ENCODE measurements around the gene LAP3. TPM values are rescaled to one million over a fixed set of nuclear protein-coding genes. Genes with fewer than 3 reads are reported as not detected.
"Not testable (repeated sequence)": the region's sequence is repeated elsewhere in the genome, so short reads cannot be mapped to it uniquely, and the experiment has no call there.

LAP3 gene
- total RNA-seq: 88.7 TPM

DNA sequence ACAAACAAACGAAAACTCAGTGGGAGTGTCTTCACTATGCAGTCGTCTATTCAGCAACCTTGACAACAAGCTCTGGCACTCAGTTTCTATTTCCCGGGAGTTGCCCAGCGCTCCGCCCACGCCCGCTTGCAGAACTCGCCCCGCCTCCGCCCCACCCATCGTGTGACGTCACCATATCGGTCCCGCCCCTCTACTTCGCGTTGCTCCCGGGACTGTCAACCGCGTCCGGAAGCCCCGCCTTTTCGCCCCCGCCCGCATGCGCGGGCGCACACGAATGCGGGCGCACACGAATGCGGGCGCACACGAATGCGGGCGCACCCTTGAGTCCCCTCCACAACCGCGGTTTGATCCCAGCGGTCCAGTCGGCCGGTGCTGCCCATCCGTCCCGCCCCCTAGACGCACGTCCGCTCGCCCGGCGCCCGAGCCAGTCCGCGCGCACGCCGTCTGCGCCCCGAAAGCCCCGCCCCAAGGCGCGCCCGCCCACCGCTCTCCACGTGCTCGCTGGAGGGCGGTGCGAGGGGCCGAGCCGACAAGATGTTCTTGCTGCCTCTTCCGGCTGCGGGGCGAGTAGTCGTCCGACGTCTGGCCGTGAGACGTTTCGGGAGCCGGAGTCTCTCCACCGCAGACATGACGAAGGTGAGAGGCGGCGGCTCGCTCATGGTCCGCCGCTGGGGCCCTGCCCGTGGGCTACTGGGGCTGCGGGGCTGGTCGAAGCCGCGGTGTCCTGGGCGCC is at the start of gene LAP3:
LAP3 (plus strand) TSS at position 267 of the 733 bp plus-strand sequence; CDS start at position 535, 268 bp downstream.
- Histone ChIP-seq H3K4me3 (ENCODE audit: low read length) (peak within 1 kb of the TSS; percentile 93), H3K9me3 (ENCODE audit: low read depth, low read length) (no peaks in the 10 kb centered on the region), H3K27me3 (ENCODE audit: insufficient read depth, low read length) (no peaks in the 10 kb centered on the region), H3K4me1 (ENCODE audit: insufficient read depth, low read length) (peaks cover 44% of the 10 kb centered on the region)

GRCh38 chr4:17528551-17529165 is 48.3 kb upstream of the LAP3 start:
- H3K4me1 ChIP-seq (ENCODE audit: insufficient read depth, low read length): no peaks in the 10 kb centered on the region
- no peaks in the 10 kb centered on the region for H3K9me3 ChIP-seq (ENCODE audit: low read depth, low read length)
- H3K4me3 ChIP-seq (ENCODE audit: low read length): no peak overlapping the region
- H3K27me3 ChIP-seq (ENCODE audit: insufficient read depth, low read length): no peaks in the 10 kb centered on the region

DNA sequence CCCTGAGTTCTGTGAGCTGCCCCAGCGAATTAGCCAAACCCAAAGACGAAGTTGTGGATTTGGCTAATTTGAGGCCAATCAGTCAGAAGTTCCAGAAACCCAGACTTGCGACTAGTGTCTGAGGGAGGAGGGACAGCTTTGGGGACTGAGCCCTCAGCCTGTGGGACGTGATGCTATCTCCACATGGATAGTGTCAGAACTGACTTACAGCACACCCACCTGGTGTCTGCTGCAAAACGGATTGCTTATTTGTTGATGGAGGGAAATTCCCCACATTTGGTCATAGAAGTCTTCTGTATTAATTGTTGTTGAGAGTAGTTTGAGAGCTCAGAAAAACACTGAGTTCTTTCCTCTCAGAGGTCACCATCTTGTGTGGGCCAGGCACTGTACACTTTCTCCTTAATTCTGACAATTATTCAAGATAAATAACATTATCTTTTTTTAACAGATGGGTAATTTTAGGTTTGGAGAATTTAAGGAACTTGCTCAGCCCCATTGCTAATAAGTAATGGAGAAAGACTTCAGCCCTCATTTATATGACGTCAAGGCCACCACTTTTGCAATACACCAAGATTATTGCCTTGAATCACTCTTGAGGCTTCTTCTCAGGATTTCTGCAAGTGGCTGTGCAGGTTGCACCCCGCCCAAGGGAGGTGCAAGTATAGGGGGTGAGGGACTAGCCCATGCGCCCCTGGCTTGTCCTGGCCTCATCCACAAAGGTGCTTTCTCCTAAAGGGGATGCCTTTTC is 45.3 kb upstream of the LAP3 start:
- Histone ChIP-seq H3K27me3 (ENCODE audit: insufficient read depth, low read length) (no peaks in the 10 kb centered on the region), H3K4me3 (ENCODE audit: low read length) (no peak overlapping the region), H3K9me3 (ENCODE audit: low read depth, low read length) (no peaks in the 10 kb centered on the region), H3K4me1 (ENCODE audit: insufficient read depth, low read length) (no peaks in the 10 kb centered on the region)

DNA sequence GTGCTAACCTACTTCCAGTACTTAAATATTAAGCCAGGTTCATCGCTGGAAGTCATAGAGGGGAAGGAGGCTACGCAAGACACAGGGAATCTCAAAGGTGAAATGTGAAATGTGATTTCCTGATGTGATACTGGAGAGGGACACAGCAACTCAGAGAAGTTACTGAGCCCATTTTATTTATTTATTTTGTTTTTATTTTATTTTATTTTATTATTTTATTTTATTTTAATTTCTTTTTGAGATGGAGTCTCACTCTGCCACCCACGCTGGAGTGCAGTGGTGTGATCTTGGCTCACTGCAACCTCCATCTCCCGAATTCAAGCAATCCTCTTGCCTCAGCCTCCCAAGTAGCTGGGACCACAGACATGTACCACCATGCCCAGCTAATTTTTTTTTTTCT is 42.3 kb upstream of the LAP3 start:
- Histone ChIP-seq H3K27me3 (ENCODE audit: insufficient read depth, low read length) (no peaks in the 10 kb centered on the region), H3K4me3 (ENCODE audit: low read length) (no peak overlapping the region), H3K4me1 (ENCODE audit: insufficient read depth, low read length) (no peaks in the 10 kb centered on the region), H3K9me3 (ENCODE audit: low read depth, low read length) (no peaks in the 10 kb centered on the region)

- Histone ChIP-seq H3K9me3 (ENCODE audit: low read depth, low read length) (no peaks in the 10 kb centered on the region), H3K27me3 (ENCODE audit: insufficient read depth, low read length) (no peaks in the 10 kb centered on the region), H3K4me3 (ENCODE audit: low read length) (no peak overlapping the region), H3K4me1 (ENCODE audit: insufficient read depth, low read length) (no peaks in the 10 kb centered on the region)
Observed at GRCh38 chr4:17535242-17535641, 41.8 kb upstream of the LAP3 start.

- no peaks in the 10 kb centered on the region for H3K9me3 ChIP-seq (ENCODE audit: low read depth, low read length)
- H3K4me3 ChIP-seq (ENCODE audit: low read length): no peak overlapping the region
- no peaks in the 10 kb centered on the region for H3K27me3 ChIP-seq (ENCODE audit: insufficient read depth, low read length)
- no peaks in the 10 kb centered on the region for H3K4me1 ChIP-seq (ENCODE audit: insufficient read depth, low read length)
Observed at GRCh38 chr4:17535906-17536305, 41.1 kb upstream of the LAP3 start.

GRCh38 chr4:17537060-17537459 is 39.9 kb upstream of the LAP3 start:
- H3K4me1 ChIP-seq (ENCODE audit: insufficient read depth, low read length); H3K9me3 ChIP-seq (ENCODE audit: low read depth, low read length); H3K27me3 ChIP-seq (ENCODE audit: insufficient read depth, low read length); H3K4me3 ChIP-seq (ENCODE audit: low read length): not testable (repeated sequence)

DNA sequence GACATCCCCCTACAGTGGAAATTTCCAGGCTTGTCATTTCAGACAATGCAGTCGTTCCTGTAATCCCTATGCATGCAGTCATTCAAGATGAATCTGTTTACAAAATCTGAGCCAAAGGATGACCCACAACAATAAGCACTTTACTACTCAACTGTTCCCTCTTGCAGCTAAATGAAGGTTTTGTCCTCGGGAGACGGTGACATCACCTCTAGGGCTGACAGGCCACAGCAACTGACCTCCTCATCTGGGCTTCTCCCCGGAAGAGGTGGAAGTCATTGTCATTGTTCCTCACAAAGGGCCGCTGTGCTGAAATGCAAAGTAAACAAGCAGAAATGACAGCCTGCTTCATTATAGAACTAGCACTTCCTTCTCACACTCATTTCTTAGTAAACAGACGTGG is 32.8 kb upstream of the LAP3 start:
- Histone ChIP-seq H3K4me3 (ENCODE audit: low read length) (no peak overlapping the region), H3K4me1 (ENCODE audit: insufficient read depth, low read length) (no peaks in the 10 kb centered on the region), H3K9me3 (ENCODE audit: low read depth, low read length) (no peaks in the 10 kb centered on the region), H3K27me3 (ENCODE audit: insufficient read depth, low read length) (no peaks in the 10 kb centered on the region)

GRCh38 chr4:17544831-17545234 is 32.2 kb upstream of the LAP3 start:
- H3K9me3 ChIP-seq (ENCODE audit: low read depth, low read length): no peaks in the 10 kb centered on the region

GRCh38 chr4:17545374-17546140 is 31.4 kb upstream of the LAP3 start:
- peaks cover 3% of the 10 kb centered on the region for H3K27me3 ChIP-seq (ENCODE audit: insufficient read depth, low read length)
- no peak overlapping the region for H3K4me3 ChIP-seq (ENCODE audit: low read length)
- H3K4me1 ChIP-seq (ENCODE audit: insufficient read depth, low read length): peaks cover 3% of the 10 kb centered on the region
- no peaks in the 10 kb centered on the region for H3K9me3 ChIP-seq (ENCODE audit: low read depth, low read length)

More at GRCh38 chr4:17544831-17545234, 32.2 kb upstream of the LAP3 start:
- Histone ChIP-seq H3K4me1 (ENCODE audit: insufficient read depth, low read length) (peaks cover 3% of the 10 kb centered on the region), H3K27me3 (ENCODE audit: insufficient read depth, low read length) (no peaks in the 10 kb centered on the region), H3K4me3 (ENCODE audit: low read length) (no peak overlapping the region)

DNA sequence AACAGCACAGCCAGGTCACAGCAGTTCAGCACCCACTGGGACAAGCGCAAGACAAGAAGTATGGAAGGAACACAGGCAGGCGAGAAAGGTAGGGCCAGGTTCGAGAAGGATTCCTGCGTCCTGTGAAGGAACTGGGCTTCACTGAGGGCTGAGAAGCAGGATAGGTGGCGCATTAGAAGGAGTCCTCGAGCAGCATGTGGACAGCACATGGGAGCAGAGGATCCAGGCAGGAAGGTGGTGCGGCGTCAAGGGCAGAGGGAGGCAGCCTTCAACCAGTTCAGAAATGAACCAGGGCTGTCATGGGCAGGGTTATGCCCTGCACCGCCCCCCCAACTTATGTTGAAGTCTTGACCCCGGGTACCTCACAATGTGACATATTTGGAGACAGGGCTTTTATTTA is 30.8 kb upstream of the LAP3 start:
- Histone ChIP-seq H3K4me3 (ENCODE audit: low read length) (no peak overlapping the region), H3K9me3 (ENCODE audit: low read depth, low read length) (no peaks in the 10 kb centered on the region), H3K4me1 (ENCODE audit: insufficient read depth, low read length) (peaks cover 3% of the 10 kb centered on the region), H3K27me3 (ENCODE audit: insufficient read depth, low read length) (peaks cover 3% of the 10 kb centered on the region)

- H3K4me3 ChIP-seq (ENCODE audit: low read length): no peak overlapping the region
- H3K27me3 ChIP-seq (ENCODE audit: insufficient read depth, low read length): peaks cover 3% of the 10 kb centered on the region
- no peaks in the 10 kb centered on the region for H3K9me3 ChIP-seq (ENCODE audit: low read depth, low read length)
- H3K4me1 ChIP-seq (ENCODE audit: insufficient read depth, low read length): peaks cover 3% of the 10 kb centered on the region
Observed at GRCh38 chr4:17546678-17547077, 30.3 kb upstream of the LAP3 start.

- Histone ChIP-seq H3K4me3 (ENCODE audit: low read length) (no peak overlapping the region), H3K27me3 (ENCODE audit: insufficient read depth, low read length) (peaks cover 3% of the 10 kb centered on the region), H3K4me1 (ENCODE audit: insufficient read depth, low read length) (peaks cover 3% of the 10 kb centered on the region), H3K9me3 (ENCODE audit: low read depth, low read length) (no peaks in the 10 kb centered on the region)
Observed at GRCh38 chr4:17550549-17550948, 26.4 kb upstream of the LAP3 start.

GRCh38 chr4:17552427-17552826 is 24.6 kb upstream of the LAP3 start:
- H3K4me1 ChIP-seq (ENCODE audit: insufficient read depth, low read length): peaks cover 3% of the 10 kb centered on the region
- peaks cover 3% of the 10 kb centered on the region for H3K27me3 ChIP-seq (ENCODE audit: insufficient read depth, low read length)
- H3K4me3 ChIP-seq (ENCODE audit: low read length): no peak overlapping the region
- no peaks in the 10 kb centered on the region for H3K9me3 ChIP-seq (ENCODE audit: low read depth, low read length)

- H3K4me1 ChIP-seq (ENCODE audit: insufficient read depth, low read length): peaks cover 1% of the 10 kb centered on the region
- no peaks in the 10 kb centered on the region for H3K9me3 ChIP-seq (ENCODE audit: low read depth, low read length)
- no peak overlapping the region for H3K4me3 ChIP-seq (ENCODE audit: low read length)
- peaks cover 3% of the 10 kb centered on the region for H3K27me3 ChIP-seq (ENCODE audit: insufficient read depth, low read length)
Observed at GRCh38 chr4:17554568-17554967, 22.4 kb upstream of the LAP3 start.

All from mononuclear cell (primary cell).